OCI-M1 (cell line): ENCODE results near the gene SND1.
"Not testable (repeated sequence)": the region's sequence is repeated elsewhere in the genome, so short reads cannot be mapped to it uniquely, and the experiment has no call there.

ENCODE experiments used
- DNase-seq: peaks from one replicate; lab custom pipeline; 2025; lab: John Stamatoyannopoulos, UW

SND1 gene

DNA sequence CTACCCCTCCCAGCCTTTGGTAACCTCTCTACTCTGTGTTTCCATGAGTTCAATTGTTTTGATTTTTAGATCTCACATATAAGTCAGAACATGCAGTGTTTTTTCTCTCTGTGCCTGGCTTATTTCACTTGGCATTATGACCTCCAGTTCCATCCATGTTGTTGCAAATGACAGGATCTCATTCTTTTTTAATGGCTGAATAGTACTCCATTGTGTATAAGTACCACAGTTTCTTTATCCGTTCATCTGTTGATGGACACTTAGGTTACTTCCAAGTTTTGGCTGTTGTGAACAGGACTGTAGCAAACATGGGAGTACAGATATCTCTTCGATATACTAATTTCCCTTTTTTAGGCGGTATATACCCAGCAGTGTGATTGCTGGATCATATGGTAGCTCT lies 237.7 kb downstream of the SND1 start:
- no peak for DNase-seq

- peak; percentile 5 for DNase-seq
Measured at GRCh38 chr7:127890726-127891125, 238.7 kb downstream of the SND1 start.

DNA sequence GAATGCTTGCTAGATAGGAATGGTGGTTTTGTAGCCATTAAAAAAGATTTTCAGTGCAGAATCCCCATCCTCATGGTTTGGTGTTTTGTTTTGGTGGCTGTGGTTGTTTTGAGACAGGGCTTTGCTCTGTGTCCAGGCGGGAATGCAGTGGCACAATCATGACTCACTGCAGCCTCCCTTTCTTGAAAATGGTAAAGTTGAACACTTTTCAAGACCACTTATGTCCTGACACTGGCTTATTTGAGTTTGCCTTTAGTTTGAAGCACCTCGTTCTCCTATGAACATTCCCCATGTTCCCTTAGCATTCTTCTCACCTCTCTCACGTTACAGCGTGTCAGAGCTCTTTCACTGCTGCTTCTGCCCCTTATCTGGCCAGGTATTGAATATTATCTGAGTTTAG lies 239.2 kb downstream of the SND1 start:
- no peak for DNase-seq

GRCh38 chr7:127891854-127892438 lies 240.0 kb downstream of the SND1 start:
- no peak for DNase-seq

DNA sequence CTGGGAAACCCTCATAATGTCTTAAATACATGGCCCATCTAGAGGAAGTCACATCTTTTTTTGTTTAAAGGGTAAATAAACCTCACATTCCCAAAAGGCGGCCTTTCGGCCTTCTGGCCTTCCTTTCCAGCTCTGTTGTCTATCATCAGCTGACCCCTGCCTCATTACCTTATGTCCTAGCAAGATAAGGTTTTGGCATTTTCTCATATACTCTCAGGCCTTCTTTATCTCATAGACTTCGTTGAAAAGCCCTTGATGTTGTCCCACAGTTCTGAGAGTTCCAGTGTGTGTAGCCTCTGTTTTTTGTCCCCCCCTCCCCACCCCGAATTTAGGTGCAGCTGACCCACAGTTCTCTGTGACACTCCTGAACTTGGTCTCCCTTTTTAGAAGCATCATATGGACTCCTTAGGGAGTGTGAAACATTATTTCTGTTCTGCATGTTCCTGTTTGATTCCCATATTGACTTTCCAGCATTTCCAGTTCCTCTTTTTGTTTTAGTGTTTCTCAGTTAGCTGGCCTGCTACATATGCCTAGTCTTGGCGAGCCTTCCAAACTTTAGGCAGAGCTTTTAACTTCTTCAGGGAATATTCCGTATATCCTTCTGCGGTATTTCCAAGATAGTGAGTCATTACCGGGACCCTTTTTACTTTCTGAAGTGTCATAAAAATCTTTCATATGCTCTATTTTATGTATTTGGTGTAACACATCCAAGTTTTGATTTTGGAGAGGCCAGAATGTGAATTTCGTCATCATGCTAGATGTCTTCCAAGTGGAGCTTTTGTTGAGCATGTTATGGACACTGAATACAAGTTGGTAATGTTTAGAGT lies 240.7 kb downstream of the SND1 start:
- peak; percentile 77 for DNase-seq

GRCh38 chr7:127893547-127893946 lies 241.6 kb downstream of the SND1 start:
- no peak for DNase-seq

DNA sequence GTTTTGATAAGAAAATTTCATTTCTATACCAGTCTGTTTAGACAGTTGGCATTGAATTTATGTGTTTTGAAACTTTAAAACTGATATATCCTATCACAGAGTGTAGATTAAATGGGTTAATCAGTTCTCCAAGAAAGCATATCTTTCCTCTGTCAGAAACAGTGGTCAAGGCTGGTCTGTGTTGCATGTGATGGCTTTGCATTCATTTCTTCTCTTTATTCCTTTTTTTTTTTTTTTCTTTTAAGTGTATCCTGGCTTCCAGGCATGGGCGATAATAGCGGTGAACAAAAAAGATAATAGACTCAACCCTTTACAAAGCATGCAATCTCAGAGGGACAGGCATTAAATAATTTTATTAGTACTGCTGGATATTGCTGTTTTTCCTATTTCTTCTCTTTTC lies 242.6 kb downstream of the SND1 start:
- DNase-seq = peak; percentile 58

DNA sequence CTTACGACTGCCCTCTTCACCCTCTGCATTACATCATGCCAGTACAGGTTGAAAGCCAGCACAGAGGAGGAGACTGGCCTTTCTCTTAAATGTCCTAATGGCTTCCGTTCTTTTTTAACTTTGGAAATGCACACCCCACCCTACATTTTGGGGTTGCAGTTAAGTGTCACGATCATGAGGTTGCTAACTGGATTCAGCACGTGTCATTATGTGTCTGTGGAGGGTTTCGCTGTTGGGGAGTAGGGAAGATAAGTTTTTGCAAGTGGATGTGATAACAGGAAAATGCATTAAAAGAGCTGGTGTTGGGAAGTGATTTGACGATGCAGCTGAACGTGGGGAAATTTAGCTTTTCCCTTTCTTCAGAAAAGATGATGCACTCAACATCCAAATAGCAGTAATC lies 243.4 kb downstream of the SND1 start:
- no peak for DNase-seq

DNA sequence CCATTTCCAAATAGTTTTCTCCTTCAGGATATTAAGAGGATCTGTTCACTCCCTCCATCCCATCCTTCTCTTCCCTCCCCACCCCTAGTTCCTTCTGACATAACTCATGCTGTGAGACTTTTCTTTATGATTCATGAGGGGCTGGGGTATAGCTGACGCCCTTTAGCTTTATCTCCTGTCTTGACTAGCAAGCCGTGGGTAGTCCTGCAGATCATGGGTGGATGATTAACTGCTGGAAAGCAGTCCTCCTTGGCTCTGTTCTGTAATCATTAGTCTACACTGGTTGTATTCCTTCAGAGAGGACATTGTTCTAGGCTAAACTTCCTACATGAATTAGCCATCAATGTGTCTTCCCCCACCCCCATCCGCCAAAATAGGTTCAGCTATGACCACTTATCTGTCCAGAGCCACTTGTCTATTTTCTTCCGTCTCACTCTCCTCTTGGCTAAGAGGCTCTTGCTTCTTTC lies 243.9 kb downstream of the SND1 start:
- DNase-seq = peak; percentile 47

DNA sequence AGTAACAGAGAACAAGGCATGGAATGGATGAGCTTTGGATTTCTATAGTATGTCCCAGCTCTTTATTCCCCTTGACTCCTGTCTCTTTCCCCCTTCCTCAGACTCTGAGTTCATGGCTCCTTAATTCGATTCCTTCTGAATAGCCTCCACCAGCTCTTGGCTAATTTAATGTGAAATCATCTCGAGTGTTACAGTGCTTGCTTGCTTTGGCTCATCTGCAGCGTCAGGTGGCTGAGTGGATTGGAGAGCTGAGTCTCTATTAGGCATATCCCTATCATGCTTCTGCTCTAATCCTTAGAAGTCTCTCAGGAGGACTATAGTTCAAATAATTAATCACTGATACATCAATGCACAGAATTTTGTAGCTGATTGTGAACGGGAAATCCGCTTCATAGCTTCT lies 244.7 kb downstream of the SND1 start:
- no peak for DNase-seq

GRCh38 chr7:127897704-127898454 lies 245.9 kb downstream of the SND1 start:
- DNase-seq = no peak

- DNase-seq = no peak
Measured at GRCh38 chr7:127899411-127899810, 247.4 kb downstream of the SND1 start.

GRCh38 chr7:127900141-127900540 lies 248.1 kb downstream of the SND1 start:
- no peak for DNase-seq

DNA sequence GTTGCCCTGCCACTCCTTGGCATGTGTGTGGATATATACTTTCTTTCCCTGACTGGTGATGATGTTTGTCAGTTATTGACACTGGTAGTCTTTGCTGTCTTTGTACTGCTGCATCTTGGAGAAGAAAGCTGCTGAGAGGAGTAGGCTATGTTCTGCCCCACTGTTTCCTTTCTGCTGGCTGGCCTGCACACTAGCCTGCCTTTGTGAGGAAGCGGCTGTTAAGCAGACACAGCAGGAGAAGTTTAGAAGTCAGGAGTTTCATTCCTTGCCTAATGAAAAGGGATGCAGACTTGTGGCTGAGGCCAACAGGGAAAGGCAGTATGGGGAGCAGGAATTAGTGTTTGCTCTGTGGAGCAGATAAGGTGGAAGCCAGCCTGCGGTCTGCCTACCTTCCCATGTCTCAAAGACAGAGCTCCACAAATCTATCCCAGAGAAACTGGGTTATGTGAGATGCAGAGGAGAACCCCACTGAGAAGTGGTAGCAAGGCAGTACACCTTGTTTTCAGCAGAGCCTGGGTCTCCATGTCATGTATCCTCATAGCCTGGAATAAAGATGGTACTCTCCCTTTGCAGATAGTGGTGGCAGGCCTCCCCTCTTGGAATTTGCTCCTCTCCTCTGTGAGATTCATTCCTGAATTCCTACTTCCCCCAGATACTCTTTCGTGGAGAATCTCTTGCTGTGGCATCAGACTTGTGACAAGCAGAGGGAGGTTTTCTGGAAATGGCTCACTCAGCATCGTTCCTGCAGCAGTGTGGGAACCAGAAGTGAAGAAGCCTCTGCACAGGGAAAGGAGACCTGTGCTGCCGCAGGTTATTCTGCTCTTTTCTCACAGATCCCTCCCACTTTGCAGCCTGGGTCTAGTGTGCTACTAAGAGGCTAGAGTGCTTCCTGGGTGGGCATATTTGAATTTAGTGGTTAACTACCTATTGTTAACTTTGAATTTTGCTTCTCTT lies 249.0 kb downstream of the SND1 start:
- no peak for DNase-seq

GRCh38 chr7:127901895-127902703 lies 250.1 kb downstream of the SND1 start:
- DNase-seq = peak; percentile 18

DNA sequence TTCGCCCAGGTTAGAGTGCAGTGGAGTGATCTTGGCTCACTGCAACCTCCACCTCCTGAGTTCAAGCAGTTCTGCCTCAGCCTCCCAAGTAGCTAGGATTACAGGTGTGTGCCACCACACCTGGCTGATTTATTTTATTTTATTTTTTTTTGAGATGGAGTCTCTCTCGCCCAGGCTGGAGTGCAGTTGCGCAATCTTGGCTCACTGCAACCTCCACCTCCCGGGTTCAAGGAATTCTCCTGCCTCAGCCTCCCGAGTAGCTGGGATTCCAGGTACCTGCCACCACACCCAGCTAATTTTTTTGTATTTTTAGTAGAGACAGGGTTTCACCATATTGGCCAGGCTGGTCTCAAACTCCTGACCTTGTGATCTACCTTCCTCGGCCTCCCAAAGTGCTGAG lies 250.8 kb downstream of the SND1 start:
- DNase-seq = not testable (repeated sequence)

DNA sequence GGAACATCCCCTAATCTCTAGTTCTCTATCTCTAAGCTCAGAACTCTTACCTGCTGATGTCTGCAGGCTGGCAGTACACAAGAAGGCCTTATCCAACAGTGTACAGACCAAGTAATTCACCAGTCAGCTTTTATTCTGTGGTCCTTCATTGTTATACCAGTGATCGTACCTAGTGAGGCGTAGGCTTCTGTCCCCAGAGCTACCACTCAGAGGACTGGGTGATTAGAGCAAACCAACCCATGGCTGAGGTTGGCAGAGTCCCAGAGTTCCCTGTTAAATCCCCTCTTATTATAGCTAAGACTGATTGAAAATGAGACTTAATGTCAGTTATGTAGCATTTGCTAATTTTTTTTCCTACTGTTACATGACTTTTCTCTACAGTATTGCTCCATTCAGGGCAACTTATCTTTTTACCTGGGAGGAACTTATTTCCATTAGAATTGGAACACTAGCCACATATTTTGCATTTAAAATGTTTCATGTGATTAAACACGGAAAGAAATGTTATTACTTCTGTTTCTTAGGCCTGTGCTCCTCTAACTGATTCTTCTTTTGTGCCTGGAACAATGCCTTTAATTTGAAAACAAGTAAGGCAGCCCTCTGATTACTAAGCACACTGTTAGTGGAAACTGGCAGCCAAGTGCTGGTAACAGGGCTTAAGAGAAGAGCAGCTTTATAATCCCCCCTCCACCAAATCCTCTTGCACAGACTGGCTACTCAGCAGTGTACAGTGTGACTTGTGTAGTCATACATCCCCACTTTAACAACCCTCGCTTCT lies 252.1 kb downstream of the SND1 start:
- DNase-seq = no peak

- DNase-seq = no peak
Measured at GRCh38 chr7:127904670-127904985, 252.6 kb downstream of the SND1 start.

DNA sequence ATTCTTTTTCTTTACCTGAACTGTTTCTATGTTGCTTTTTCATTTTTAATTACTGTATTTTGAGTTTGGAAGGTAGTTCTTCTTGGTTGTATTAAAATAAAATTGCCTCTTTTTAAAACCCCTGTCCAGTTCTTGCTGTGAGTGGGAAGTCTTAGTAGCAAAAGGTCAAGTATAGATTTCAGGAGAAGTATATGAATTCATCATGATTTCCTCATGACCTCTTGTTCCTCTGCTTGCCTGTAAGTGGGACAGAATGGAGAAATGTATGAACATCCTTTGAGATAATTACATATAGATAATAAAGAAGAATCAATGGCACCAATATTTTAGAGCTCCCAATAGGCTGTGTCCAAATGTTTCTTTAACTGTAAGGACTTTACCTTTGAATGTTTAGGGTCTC lies 253.0 kb downstream of the SND1 start:
- no peak for DNase-seq
